NCI-H2196 (cell line): ENCODE data around the gene AGO3.

ENCODE experiments used
- DNase-seq: peaks from one replicate; lab custom pipeline; 2025; ENCODE audit not compliant: unreplicated experiment; lab: John Stamatoyannopoulos, UW

Gene AGO3

DNA sequence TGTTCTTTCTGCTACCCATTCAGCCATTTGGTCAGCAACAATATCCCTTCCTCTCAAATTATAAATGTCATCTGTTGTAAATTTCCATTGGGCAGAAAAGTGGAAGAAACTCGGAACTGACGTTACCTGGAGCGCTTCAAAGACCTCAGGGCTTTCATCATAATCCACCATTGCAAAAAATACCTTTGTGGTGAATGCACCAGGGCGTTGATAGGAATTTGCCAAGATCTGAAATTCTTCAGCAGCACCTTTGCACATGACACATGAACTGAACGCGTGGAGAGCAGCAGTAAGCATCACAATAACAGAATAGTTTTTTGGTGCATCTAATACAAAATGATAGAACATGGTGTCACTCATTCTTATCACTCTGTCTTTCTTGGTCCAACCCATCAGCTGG is 149.9 kb downstream of the AGO3 start:
- DNase-seq, result no peak

- DNase-seq, result no peak
These were observed 151.1 kb downstream of the AGO3 start for GRCh38 chr1:36081926-36082485.

DNA sequence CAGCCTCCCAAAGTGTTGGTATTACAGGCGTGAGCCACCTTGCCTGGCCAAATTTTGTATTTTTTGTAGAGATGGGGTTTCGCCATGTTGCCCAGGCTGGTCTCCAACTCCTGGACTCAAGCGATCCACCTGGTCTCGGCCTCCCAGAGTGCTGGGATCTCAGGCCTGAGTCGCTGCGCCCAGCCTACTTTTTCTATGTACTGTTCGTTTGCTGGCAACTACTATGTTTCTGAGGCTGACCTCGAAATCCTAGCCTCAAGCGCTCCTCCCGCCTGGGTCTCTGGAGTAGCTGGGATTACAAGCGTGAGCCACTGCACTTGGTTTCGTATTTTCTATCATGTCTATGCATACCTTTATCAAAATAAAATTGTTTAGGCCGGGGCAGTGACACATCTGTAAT is 152.3 kb downstream of the AGO3 start:
- DNase-seq, result no peak

DNA sequence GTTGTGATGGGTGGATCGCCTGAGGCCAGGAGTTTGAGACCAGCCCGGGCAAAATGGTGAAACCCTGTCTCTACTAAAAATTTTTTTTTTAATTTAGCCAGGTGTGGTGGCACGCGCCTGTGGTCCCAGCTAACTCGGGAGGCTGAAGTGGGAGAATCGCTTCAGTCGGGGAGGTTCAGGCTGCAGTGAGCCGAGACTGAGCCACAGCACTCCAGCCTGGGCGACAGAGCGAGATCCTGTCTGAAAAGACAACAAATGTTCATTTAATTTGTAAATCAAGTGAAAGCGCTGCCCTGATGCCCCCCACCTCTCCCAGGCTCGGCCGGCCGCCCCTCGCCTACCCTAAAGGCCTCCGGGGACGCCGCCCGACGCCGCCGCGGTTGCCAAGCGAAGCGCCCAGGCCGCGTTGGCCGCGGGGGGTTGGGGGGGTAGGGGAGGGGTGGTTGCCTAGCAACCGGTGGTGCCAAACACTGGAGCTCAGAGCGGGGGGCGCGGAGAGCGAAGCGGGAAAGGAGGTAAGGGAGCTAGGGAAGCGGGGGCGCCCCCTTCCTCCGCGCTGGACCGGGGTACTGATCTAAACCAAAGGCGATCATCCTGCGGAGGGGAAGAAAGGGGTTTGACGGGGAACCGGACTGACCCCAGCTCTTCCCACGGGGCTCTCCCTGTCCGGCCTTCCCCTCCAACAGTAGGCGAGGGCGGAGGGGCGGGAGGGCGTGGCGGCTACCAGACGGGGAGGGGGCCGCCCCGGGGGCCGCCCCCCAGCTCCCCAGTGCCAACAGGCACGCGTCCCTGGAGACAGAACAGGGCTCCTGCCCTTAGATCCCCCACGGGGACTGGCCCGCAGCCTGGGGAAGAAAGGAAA is 153.0 kb downstream of the AGO3 start, which contains the start of gene TEKT2:
Gene TEKT2 (plus strand): TSS at position 460 of the 862 bp plus-strand sequence. CDS start 828 bp downstream, outside the sequence.
- peak; percentile 79 for DNase-seq

DNA sequence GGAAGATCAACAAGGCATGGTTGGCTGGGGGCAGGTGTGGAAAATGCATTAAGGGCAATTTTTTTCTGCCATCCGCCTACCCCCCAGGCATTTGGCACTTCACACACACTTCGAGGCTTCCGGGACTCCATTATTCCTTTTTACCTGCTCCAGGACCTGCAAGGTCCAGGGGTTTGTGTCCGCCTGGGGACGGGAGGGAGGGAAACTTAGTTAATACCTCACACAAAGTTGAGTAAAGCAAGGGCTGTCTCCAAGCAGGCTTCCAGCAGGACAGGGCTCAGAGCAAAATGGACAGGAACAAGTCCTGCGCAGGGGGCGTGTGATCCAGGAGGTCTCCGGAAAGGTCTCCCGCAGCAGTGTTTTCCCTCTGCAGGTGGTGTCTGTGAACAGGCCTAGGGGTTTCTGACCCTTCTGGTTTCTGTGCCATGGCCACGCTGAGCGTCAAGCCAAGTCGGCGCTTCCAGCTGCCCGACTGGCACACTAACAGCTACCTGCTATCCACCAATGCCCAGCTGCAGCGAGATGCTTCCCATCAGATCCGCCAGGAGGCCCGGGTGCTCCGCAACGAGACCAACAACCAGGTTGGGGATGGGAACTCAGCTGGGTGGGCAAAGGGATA is 153.7 kb downstream of the AGO3 start:
- no peak for DNase-seq

- DNase-seq, result no peak
These were observed 154.2 kb downstream of the AGO3 start for GRCh38 chr1:36085126-36085525.

DNA sequence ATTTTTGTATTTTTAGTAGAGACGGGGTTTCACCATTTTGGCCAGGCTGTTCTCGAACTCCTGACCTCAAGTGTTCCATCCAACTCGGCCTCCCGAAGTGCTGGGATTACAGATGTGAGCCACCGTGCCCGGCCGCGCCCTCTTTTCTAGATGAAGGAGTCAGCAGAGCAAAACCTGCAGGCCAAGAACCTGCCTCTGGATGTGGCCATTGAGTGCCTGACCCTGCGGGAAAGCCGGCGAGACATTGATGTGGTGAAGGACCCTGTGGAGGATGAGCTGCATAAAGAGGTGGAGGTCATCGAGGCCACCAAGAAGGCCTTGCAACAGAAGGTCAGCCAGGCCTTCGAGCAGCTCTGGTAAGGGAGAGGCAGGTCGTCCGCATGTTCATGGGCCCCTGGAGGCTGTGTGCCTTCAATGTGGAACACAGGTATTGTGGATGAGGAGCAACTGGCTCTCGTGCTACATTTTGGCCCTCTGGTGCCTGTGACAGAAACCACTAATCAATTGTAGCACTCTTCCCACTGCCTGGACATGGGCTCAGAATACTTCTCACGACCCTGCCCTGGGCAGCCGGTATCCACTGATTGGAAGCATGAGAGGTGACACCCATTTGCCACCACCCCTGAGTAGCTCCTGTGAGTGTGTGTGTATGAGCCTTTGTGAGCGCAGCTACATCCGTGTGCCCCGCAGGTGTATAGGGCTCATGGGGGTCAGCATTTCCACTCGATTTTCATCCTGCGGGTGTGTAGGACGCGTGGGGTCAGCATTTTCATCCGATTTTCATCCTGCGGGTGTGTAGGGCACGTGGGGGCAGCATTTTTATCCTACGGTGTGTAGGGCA is 155.0 kb downstream of the AGO3 start:
- no peak for DNase-seq

GRCh38 chr1:36086529-36087232 is 155.8 kb downstream of the AGO3 start:
- DNase-seq, result no peak

GRCh38 chr1:36087233-36088123 is 156.6 kb downstream of the AGO3 start:
- no peak for DNase-seq

DNA sequence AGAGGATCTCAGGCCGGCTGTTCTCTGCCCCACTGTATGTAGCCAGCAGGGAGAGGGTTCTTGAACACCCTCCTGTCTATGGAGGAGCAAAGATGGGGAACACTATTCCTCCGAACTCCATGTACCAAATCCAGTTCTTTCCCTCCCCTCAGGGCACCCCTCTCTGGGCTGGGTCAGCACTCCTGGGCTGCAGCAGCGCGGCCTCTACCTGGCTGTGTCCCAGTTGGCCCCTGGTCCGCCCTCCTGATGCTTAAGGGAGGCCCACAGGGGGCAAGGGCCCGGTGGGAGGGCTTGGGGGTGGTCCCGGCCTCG is 157.3 kb downstream of the AGO3 start:
- no peak for DNase-seq

- DNase-seq, result peak; percentile 88
These were observed 157.9 kb downstream of the AGO3 start, which contains the start of gene ADPRS for GRCh38 chr1:36088577-36089392. Gene ADPRS, plus strand, starts transcription at chr1:36088892. Its CDS starts 13 bp downstream, at chr1:36088905.

- DNase-seq, result no peak
These were observed 158.7 kb downstream of the AGO3 start for GRCh38 chr1:36089393-36090121.

GRCh38 chr1:36091141-36091540 is 160.2 kb downstream of the AGO3 start:
- no peak for DNase-seq

- no peak for DNase-seq
These were observed 160.8 kb downstream of the AGO3 start for GRCh38 chr1:36091698-36092097.

DNA sequence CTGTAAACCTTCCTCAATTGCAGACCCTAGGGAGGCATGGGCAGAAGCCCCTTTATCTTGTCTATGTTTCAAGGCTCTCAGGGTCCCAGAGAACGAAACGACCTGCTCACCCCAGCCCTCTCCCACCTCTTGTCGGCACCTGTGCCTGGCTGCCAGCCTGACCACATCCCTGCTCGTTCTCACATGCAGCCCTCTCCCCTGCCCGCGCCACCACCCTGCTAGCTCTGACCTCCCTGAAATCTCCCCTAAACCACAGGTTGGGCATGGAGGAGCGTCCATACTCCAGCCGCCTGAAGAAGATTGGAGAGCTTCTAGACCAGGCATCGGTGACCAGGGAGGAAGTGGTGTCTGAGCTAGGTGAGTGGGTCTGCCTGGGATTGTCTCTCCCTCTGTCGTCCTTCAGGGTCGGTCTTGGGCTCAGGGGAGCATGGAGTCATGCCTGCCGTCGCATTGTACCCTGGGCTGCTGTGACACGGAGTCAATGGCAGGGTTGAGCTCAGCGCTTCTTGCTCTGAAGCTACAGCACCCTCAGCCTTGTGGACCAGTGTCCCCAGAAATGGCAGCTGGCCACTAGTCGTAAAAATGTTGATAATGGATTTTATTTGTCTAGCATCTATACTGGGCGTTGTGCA is 161.4 kb downstream of the AGO3 start:
- no peak for DNase-seq

DNA sequence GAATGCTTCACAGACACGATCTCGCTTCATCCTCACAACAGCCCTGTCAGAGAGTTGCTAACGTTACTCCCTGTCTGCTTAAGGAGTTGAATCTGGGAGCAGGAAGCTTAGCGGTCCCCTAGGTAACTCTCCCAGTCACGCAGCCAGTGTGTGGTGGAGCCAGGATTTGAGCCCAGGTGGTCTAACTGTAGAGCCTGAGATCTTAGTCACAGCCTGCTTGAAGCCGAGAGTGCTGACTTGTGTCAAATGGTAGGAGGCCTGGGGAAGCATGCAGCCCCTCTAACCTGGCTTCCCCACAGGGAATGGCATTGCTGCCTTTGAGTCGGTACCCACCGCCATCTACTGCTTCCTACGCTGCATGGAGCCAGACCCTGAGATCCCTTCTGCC is 161.9 kb downstream of the AGO3 start:
- no peak for DNase-seq

GRCh38 chr1:36093226-36093625 is 162.3 kb downstream of the AGO3 start:
- no peak for DNase-seq

GRCh38 chr1:36093929-36094328 is 163.0 kb downstream of the AGO3 start:
- no peak for DNase-seq
